ENCODE data around the gene KRTAP9-9. TPM values are rescaled to one million over a fixed set of nuclear protein-coding genes. Genes with fewer than 3 reads are reported as not detected.
"Not testable (repeated sequence)": the region's sequence is repeated elsewhere in the genome, so short reads cannot be mapped to it uniquely, and the experiment has no call there.

Gene KRTAP9-9
- total RNA-seq, 1 experiment from 2014 or later = not detected

- not testable (repeated sequence) for H2AFZ ChIP-seq (ENCODE audit: low read length); DNase-seq
Observed at GRCh38 chr17:41275648-41276190, 20.5 kb downstream of the KRTAP9-9 start, which contains the start of gene KRTAP9-7. Gene KRTAP9-7, plus strand, starts transcription at chr17:41275698. Its CDS starts 0 bp downstream, at chr17:41275698.

GRCh38 chr17:41278176-41278955 is 23.2 kb downstream of the KRTAP9-9 start:
- no peak overlapping the region for H2AFZ ChIP-seq (ENCODE audit: low read length)
- H3K27ac ChIP-seq (ENCODE audit: low read length) = no peak overlapping the region
- no peak overlapping the region for H3K4me3 ChIP-seq (ENCODE audit: low read length)
- H3K4me1 ChIP-seq (ENCODE audit: low read length) = no peaks in the 10 kb centered on the region
- H3K9me2 ChIP-seq (replicated peaks; ENCODE audit: insufficient read depth, low read length) = no peaks in the 10 kb centered on the region
- no peaks in the 10 kb centered on the region for H3K79me2 ChIP-seq (ENCODE audit: low read length)
- no peaks in the 10 kb centered on the region for H3K27me3 ChIP-seq (ENCODE audit: low read length)
- no peaks in the 10 kb centered on the region for H3K36me3 ChIP-seq (ENCODE audit: insufficient read depth, low read length)
- no peak for DNase-seq
- H3K4me2 ChIP-seq (ENCODE audit: low read depth, low read length, poor library complexity, severe bottlenecking) = no peak overlapping the region
- no peak overlapping the region for H3K9ac ChIP-seq (ENCODE audit: low read length)
- no peaks in the 10 kb centered on the region for H3K9me3 ChIP-seq (ENCODE audit: low read length)
- H4K20me1 ChIP-seq (ENCODE audit: insufficient read depth, low read depth, low read length) = no peaks in the 10 kb centered on the region

More at GRCh38 chr17:41275648-41276190, 20.5 kb downstream of the KRTAP9-9 start, which contains the start of gene KRTAP9-7:
- H3K4me3 ChIP-seq (ENCODE audit: low read length); H3K36me3 ChIP-seq (ENCODE audit: insufficient read depth, low read length); H3K27me3 ChIP-seq (ENCODE audit: low read length); H3K9me3 ChIP-seq (ENCODE audit: low read length); H3K27ac ChIP-seq (ENCODE audit: low read length); H4K20me1 ChIP-seq (ENCODE audit: insufficient read depth, low read depth, low read length); H3K9me2 ChIP-seq (replicated peaks; ENCODE audit: insufficient read depth, low read length); H3K9ac ChIP-seq (ENCODE audit: low read length); H3K4me1 ChIP-seq (ENCODE audit: low read length); H3K4me2 ChIP-seq (ENCODE audit: low read depth, low read length, poor library complexity, severe bottlenecking); H3K79me2 ChIP-seq (ENCODE audit: low read length): not testable (repeated sequence)

- Histone ChIP-seq H3K4me1 (ENCODE audit: low read length) (no peaks in the 10 kb centered on the region), H3K4me2 (ENCODE audit: low read depth, low read length, poor library complexity, severe bottlenecking) (no peak overlapping the region), H3K27ac (ENCODE audit: low read length) (no peak overlapping the region), H3K36me3 (ENCODE audit: insufficient read depth, low read length) (no peaks in the 10 kb centered on the region), H3K9me3 (ENCODE audit: low read length) (no peaks in the 10 kb centered on the region), H3K4me3 (ENCODE audit: low read length) (no peak overlapping the region), H3K79me2 (ENCODE audit: low read length) (no peaks in the 10 kb centered on the region), H4K20me1 (ENCODE audit: insufficient read depth, low read depth, low read length) (no peaks in the 10 kb centered on the region), H3K27me3 (ENCODE audit: low read length) (no peaks in the 10 kb centered on the region), H3K9me2 (replicated peaks; ENCODE audit: insufficient read depth, low read length) (no peaks in the 10 kb centered on the region), H2AFZ (ENCODE audit: low read length) (no peak overlapping the region), H3K9ac (ENCODE audit: low read length) (no peak overlapping the region)
- DNase-seq = no peak
Observed at GRCh38 chr17:41284043-41284442, 28.9 kb downstream of the KRTAP9-9 start.

- Histone ChIP-seq H3K79me2 (ENCODE audit: low read length) (no peaks in the 10 kb centered on the region), H3K27me3 (ENCODE audit: low read length) (no peaks in the 10 kb centered on the region), H3K4me2 (ENCODE audit: low read depth, low read length, poor library complexity, severe bottlenecking) (no peak overlapping the region)
Observed at GRCh38 chr17:41284546-41284945, 29.4 kb downstream of the KRTAP9-9 start.

GRCh38 chr17:41287050-41287449 is 31.9 kb downstream of the KRTAP9-9 start:
- H3K9ac ChIP-seq (ENCODE audit: low read length) = no peak overlapping the region
- H3K9me3 ChIP-seq (ENCODE audit: low read length) = no peaks in the 10 kb centered on the region
- H2AFZ ChIP-seq (ENCODE audit: low read length) = no peak overlapping the region
- H3K4me2 ChIP-seq (ENCODE audit: low read depth, low read length, poor library complexity, severe bottlenecking) = no peak overlapping the region
- H4K20me1 ChIP-seq (ENCODE audit: insufficient read depth, low read depth, low read length) = no peaks in the 10 kb centered on the region
- no peak overlapping the region for H3K27ac ChIP-seq (ENCODE audit: low read length)
- no peaks in the 10 kb centered on the region for H3K79me2 ChIP-seq (ENCODE audit: low read length)
- no peaks in the 10 kb centered on the region for H3K27me3 ChIP-seq (ENCODE audit: low read length)
- no peaks in the 10 kb centered on the region for H3K4me1 ChIP-seq (ENCODE audit: low read length)
- no peak overlapping the region for H3K4me3 ChIP-seq (ENCODE audit: low read length)
- DNase-seq = no peak
- H3K9me2 ChIP-seq (replicated peaks; ENCODE audit: insufficient read depth, low read length) = no peaks in the 10 kb centered on the region
- no peaks in the 10 kb centered on the region for H3K36me3 ChIP-seq (ENCODE audit: insufficient read depth, low read length)

More at GRCh38 chr17:41284546-41284945, 29.4 kb downstream of the KRTAP9-9 start:
- Histone ChIP-seq H3K9me2 (replicated peaks; ENCODE audit: insufficient read depth, low read length) (no peaks in the 10 kb centered on the region), H3K36me3 (ENCODE audit: insufficient read depth, low read length) (no peaks in the 10 kb centered on the region), H3K4me1 (ENCODE audit: low read length) (no peaks in the 10 kb centered on the region), H4K20me1 (ENCODE audit: insufficient read depth, low read depth, low read length) (no peaks in the 10 kb centered on the region), H3K9me3 (ENCODE audit: low read length) (no peaks in the 10 kb centered on the region), H2AFZ (ENCODE audit: low read length) (no peak overlapping the region), H3K4me3 (ENCODE audit: low read length) (no peak overlapping the region), H3K9ac (ENCODE audit: low read length) (no peak overlapping the region), H3K27ac (ENCODE audit: low read length) (no peak overlapping the region)
- DNase-seq = no peak

GRCh38 chr17:41294016-41294415 is 38.8 kb downstream of the KRTAP9-9 start:
- no peaks in the 10 kb centered on the region for H3K79me2 ChIP-seq (ENCODE audit: low read length)
- H3K4me3 ChIP-seq (ENCODE audit: low read length) = no peak overlapping the region
- H3K27ac ChIP-seq (ENCODE audit: low read length) = no peak overlapping the region
- H3K9me3 ChIP-seq (ENCODE audit: low read length) = no peaks in the 10 kb centered on the region
- H3K9me2 ChIP-seq (replicated peaks; ENCODE audit: insufficient read depth, low read length) = no peaks in the 10 kb centered on the region
- DNase-seq = no peak
- no peak overlapping the region for H3K4me2 ChIP-seq (ENCODE audit: low read depth, low read length, poor library complexity, severe bottlenecking)
- H3K4me1 ChIP-seq (ENCODE audit: low read length) = no peaks in the 10 kb centered on the region
- no peaks in the 10 kb centered on the region for H3K27me3 ChIP-seq (ENCODE audit: low read length)
- no peaks in the 10 kb centered on the region for H4K20me1 ChIP-seq (ENCODE audit: insufficient read depth, low read depth, low read length)
- no peak overlapping the region for H3K9ac ChIP-seq (ENCODE audit: low read length)
- no peak overlapping the region for H2AFZ ChIP-seq (ENCODE audit: low read length)
- H3K36me3 ChIP-seq (ENCODE audit: insufficient read depth, low read length) = no peaks in the 10 kb centered on the region

GRCh38 chr17:41296846-41297245 is 41.7 kb downstream of the KRTAP9-9 start:
- Histone ChIP-seq H3K27me3 (ENCODE audit: low read length) (no peaks in the 10 kb centered on the region), H3K9ac (ENCODE audit: low read length) (no peak overlapping the region), H3K27ac (ENCODE audit: low read length) (no peak overlapping the region), H3K9me2 (replicated peaks; ENCODE audit: insufficient read depth, low read length) (no peaks in the 10 kb centered on the region), H3K36me3 (ENCODE audit: insufficient read depth, low read length) (no peaks in the 10 kb centered on the region), H3K4me2 (ENCODE audit: low read depth, low read length, poor library complexity, severe bottlenecking) (no peak overlapping the region), H4K20me1 (ENCODE audit: insufficient read depth, low read depth, low read length) (no peaks in the 10 kb centered on the region), H3K9me3 (ENCODE audit: low read length) (no peaks in the 10 kb centered on the region), H3K4me1 (ENCODE audit: low read length) (no peaks in the 10 kb centered on the region), H3K4me3 (ENCODE audit: low read length) (no peak overlapping the region), H3K79me2 (ENCODE audit: low read length) (no peaks in the 10 kb centered on the region), H2AFZ (ENCODE audit: low read length) (no peak overlapping the region)
- DNase-seq = no peak

- H3K9me2 ChIP-seq (replicated peaks; ENCODE audit: insufficient read depth, low read length) = no peaks in the 10 kb centered on the region
- no peaks in the 10 kb centered on the region for H3K9me3 ChIP-seq (ENCODE audit: low read length)
- H3K79me2 ChIP-seq (ENCODE audit: low read length) = no peaks in the 10 kb centered on the region
- H3K27me3 ChIP-seq (ENCODE audit: low read length) = no peaks in the 10 kb centered on the region
- no peaks in the 10 kb centered on the region for H3K36me3 ChIP-seq (ENCODE audit: insufficient read depth, low read length)
- H3K4me1 ChIP-seq (ENCODE audit: low read length) = no peaks in the 10 kb centered on the region
- no peak overlapping the region for H3K4me3 ChIP-seq (ENCODE audit: low read length)
- H3K4me2 ChIP-seq (ENCODE audit: low read depth, low read length, poor library complexity, severe bottlenecking) = no peak overlapping the region
- no peak overlapping the region for H3K9ac ChIP-seq (ENCODE audit: low read length)
- DNase-seq = no peak
- no peak overlapping the region for H2AFZ ChIP-seq (ENCODE audit: low read length)
- no peaks in the 10 kb centered on the region for H4K20me1 ChIP-seq (ENCODE audit: insufficient read depth, low read depth, low read length)
- no peak overlapping the region for H3K27ac ChIP-seq (ENCODE audit: low read length)
Observed at GRCh38 chr17:41298458-41299135, 43.4 kb downstream of the KRTAP9-9 start.
